CD1c-positive myeloid dendritic cell (primary cell): Measurements from ENCODE around the gene CTSO.
A peak's percentile ranks its signal among the peaks of the same experiment; 100 is the strongest.

Experiments used
- DNase-seq: peaks from one replicate; pipeline ENCODE4 v3.0.0-alpha.2; 2016; ENCODE audit errors: extremely low spot score

CTSO gene, protein sequence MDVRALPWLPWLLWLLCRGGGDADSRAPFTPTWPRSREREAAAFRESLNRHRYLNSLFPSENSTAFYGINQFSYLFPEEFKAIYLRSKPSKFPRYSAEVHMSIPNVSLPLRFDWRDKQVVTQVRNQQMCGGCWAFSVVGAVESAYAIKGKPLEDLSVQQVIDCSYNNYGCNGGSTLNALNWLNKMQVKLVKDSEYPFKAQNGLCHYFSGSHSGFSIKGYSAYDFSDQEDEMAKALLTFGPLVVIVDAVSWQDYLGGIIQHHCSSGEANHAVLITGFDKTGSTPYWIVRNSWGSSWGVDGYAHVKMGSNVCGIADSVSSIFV

GRCh38 chr4:155953151-155954117 is at the start of gene CTSO:
TSS of gene CTSO (minus strand) at chr4:155953866. CDS start at chr4:155953847, 19 bp downstream.
- DNase-seq: peak; percentile 77

DNA sequence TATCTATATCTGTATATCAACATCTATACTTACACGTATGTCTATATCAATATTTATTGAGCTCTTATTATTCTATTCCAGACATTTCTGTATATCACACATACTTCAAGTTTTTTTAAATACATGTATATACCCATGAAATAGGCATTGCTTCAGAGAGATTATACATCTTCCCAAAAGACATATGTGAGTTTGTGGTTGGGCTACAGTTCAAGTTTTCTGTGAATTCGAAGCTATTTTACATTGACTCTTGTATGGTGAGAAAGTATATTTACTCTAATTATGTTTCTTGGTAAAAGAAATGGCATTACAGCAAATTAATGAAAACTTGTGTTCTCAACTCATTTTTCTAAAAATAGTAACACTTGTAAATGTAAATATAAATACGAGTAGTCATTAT is 46.8 kb upstream of the CTSO start:
- DNase-seq: no peak

DNA sequence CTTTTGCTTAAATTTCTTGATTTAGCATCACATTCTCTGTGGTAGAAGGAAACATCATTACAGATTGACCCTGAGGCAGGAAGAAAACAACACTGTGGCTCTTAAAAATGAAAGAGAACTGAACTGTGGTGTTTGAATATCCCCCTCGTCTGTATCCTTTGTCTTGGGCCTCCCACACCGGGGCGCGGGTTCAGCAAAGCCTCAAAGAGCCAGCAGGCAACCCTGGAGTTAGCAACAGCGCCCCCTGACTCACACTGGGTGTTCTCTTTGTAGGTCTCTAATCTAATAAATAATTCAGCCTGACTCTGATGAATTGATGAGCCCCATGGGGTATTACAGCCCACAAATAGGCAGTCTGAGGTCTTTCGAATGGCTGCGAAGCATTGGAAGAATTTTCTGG is 46.1 kb upstream of the CTSO start:
- no peak for DNase-seq

- no peak for DNase-seq
These were observed 41.4 kb upstream of the CTSO start for GRCh38 chr4:155995069-155995468.

GRCh38 chr4:155984106-155984797 is 30.6 kb upstream of the CTSO start:
- no peak for DNase-seq

DNA sequence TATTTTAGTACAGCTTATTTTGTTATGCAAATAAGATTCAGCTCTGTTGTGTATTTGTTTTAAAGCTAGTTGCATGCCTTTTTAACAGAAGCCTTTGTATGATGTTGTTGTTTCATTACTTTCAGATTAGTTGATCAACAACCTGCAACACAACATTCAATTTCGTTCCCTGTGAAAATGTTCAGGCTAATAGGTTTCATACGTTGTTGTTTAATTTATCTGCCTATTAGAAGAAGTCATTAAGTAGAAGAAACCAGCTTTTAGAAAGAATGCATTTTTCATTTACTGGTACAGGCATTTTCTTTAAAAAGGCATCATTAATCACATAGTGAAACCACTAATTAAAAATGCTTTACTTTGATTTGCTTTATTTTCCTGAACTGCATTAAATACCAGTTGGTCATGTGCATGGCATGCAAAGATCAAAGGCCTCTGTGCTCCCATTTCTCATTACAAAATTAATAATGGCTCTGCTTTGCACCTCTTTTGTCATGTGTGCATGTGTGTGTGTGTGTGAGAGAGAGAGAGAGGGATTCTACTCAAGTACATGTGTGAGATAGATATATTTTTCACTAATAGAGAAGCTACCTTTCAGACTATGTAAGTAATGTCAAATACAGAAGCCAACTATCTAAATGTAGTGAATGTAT is 29.2 kb upstream of the CTSO start:
- no peak for DNase-seq

GRCh38 chr4:155978810-155979209 is 25.1 kb upstream of the CTSO start:
- DNase-seq: no peak

DNA sequence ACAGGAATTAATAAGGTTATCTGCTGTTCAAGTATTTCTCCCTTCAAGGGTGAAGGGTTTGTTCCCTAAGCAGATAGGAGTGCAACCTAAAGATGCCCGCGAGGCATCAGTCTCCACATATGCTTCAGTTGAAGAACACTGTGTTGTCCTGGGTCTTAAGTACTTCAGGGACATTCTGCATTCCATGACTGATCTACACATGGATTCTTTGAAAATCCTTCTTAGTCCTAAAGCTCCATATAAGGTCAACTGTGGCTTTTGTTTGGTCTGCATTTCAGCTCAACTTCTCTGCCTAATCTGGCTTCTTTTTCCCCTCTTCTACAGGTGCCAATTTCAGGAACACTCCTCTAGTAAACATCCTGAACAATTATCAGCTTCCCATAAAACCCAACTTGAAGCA is 21.8 kb upstream of the CTSO start:
- DNase-seq: no peak

DNA sequence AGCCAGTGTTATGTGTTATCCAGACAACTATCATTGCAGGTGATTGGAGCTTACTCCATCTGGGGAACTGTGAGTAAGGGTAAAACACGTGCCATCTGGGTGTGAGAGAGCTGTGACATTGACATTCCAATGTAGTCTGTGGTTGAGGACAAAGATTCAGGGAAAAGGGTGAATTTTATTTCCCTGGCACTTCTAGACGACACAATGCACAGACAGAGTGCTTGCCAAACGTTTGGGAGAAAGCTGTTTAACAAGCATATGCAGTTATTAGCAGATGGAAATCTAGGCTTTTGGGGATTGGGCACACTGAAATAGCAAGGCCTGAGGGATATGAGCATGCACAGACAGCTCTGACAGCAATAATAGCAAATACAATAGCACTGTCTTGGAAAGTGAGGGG is 21.3 kb upstream of the CTSO start:
- DNase-seq: no peak

DNA sequence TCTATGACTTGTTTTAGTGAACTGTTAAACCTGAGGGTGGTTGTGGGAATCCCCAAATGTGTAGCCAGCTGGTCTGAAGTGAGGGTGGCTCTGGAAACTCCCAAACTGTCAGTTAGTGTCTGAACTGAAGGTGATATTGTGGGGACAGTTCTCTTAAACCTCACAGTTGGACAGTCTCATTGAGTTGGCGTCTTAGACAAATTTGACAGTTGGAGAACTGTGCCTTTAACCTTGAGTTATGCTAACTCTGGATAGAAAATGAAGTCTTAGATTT is 20.7 kb upstream of the CTSO start:
- DNase-seq: no peak

DNA sequence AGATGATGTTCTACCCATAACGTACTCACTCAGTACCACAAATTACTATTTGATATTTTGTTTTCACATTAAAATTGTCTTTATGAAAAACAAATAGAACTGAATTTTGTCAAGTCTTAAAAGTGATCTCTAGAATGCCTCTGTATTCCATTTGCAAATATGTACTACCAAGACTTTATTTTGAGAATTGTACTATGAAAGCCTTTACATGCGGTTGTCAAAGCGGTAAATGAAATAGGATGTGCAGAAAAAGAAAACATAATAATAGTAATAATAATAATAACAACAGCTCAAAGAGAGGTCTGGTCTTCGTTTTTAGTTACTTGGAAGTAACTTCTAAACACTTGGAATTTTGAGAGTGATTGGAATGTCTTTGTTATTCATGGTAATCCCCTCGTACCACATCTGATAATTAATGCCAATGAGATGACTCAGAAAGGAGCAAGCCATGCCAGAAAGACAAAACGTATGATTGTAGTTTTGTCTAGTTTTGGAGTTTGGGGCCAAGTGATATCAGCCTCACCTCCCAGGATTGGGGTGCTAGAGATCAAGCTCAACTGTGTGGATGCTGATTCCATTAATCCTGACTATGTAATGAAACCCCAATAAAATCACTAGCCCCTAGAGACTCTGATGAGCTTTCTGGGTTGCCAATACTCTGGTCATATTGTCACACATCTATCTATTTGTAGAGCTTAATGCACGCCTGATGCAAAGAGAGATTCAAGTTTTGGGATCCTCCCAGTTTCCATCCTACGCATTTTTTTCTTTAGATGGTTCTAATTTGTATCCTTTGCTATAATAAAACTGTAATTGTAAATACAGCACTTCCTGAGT is 20.2 kb upstream of the CTSO start:
- DNase-seq: no peak

DNA sequence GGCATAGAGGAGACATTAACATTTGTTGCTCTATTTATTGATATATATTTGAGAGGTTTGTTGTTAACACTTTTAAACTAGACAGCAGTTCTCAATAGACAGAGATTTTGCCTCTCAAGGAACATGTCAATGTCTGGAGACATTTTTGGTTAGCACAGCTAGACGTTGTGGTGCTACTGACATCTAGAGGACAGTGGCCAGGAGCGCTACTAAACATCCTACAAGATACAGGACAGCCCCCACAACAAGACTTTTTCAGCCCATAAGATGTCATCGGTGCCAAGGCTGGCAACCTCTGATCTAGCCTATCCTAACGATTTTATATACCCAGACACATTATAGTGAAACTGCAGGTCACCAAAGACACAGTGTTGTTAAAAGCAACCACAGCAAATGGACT is 18.4 kb upstream of the CTSO start:
- no peak for DNase-seq

- no peak for DNase-seq
These were observed 13.2 kb upstream of the CTSO start for GRCh38 chr4:155966731-155967395.

DNA sequence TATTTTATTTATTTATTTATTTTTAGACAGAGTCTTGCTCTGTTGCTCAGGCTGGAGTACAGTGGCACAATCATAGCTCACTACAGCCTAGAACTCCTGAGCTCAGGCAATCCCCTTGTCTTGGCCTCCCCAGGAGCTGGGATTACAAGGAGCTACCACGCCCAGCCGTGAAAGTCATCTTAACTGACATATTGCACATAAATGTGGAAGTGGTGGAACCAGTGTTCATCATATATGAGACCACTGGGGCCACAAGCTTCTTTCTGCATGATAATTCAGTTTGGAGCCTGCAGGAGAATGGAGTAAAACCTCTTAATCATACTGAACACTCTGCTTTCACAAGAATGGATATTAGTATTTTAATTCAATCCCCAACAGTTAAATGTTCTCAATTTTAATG is 12.5 kb upstream of the CTSO start:
- no peak for DNase-seq

GRCh38 chr4:155964016-155964891 is 10.6 kb upstream of the CTSO start:
- DNase-seq: no peak

GRCh38 chr4:155962767-155963166 is 9.1 kb upstream of the CTSO start:
- no peak for DNase-seq

DNA sequence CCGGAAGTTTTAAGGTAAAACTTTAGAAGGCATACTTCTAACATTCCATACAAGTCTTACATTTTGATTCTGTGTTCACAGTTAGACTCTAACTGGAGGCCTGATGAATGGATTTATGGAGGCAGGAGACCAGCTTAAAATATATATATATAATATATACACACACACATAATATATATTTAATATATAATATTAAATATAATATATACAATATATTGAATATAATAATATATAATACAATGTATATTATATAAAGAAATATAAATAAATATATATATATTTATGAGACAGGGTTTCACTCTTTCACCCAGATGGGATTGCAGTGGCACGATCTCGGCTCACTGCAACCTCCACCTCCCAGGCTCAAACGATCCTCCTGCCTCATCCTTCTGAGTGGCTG is 7.9 kb upstream of the CTSO start:
- no peak for DNase-seq

DNA sequence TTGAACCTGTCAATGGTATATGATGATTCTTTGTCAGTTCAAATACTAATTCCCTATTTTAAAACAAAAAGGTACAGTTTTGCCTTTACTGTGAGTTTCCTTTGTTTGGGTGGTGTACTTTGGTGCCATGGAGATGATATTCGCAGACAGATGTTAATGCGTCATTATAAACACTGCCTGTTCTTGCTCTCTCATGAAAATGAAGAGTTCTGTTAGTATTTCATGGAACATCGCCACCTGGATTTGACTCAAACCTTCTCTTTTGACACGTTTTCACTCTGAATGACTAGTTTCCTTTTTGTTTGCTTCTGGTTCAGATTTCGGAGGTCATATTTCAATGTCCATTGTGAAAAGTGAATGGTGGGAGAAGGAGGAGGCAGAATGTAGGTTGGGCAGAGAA is 6.9 kb upstream of the CTSO start:
- no peak for DNase-seq

- no peak for DNase-seq
These were observed 5.8 kb upstream of the CTSO start for GRCh38 chr4:155959417-155959816.

DNA sequence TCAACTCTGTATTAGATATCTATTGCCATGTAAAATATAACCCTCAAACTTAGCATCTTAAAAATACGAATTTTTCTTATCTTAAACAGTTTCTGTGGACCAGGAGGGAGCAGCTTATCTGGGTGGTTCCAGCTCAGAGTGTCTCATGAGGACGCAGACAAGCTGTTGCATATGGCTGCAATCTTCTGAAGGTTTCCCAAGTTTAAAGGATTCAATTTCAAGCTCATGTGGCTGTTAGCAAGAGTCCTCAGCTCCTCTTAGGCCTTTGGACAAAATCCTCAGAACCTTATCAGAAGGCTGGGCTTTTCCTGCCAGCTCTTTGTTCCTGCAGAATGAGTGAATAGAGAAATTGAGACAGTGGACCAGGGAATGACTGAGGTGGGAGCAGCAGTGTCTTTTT is 2.8 kb upstream of the CTSO start:
- DNase-seq: no peak
